Measurements from ENCODE around the gene MRPL32.

- TF ChIP-seq YY1 (IDR thresholded peaks at IDR 0.05; ENCODE audit: low read depth), result no peak
- no peak for TF ChIP-seq USF1 (IDR thresholded peaks at IDR 0.05)
- TF ChIP-seq REST (IDR thresholded peaks at IDR 0.05; ENCODE audit: low read depth), result no peak
- TF ChIP-seq FOXM1 (IDR thresholded peaks at IDR 0.05; ENCODE audit: borderline replicate concordance, low read depth), result no peak
- TF ChIP-seq MAX (IDR thresholded peaks at IDR 0.05), result no peak
- TF ChIP-seq TCF12 (IDR thresholded peaks at IDR 0.05; ENCODE audit: low read depth), result no peak
- TF ChIP-seq EP300 (IDR thresholded peaks at IDR 0.05; ENCODE audit: borderline replicate concordance), result no peak
- TF ChIP-seq NFIC (IDR thresholded peaks at IDR 0.05), result no peak
- no peak for TF ChIP-seq CEBPB (IDR thresholded peaks at IDR 0.05)
- no peak for TF ChIP-seq CREB1 (IDR thresholded peaks at IDR 0.05; ENCODE audit: low read depth)
- TF ChIP-seq TAF1 (IDR thresholded peaks at IDR 0.05; ENCODE audit: low read depth), result no peak
- no peak for TF ChIP-seq RAD21 (IDR thresholded peaks at IDR 0.05; ENCODE audit: low read depth)
- TF ChIP-seq TEAD4 (IDR thresholded peaks at IDR 0.05), result no peak
- TF ChIP-seq EGR1 (IDR thresholded peaks at IDR 0.05), result no peak
These were observed 38.6 kb upstream of the MRPL32 start for GRCh38 chr7:42893346-42894240.
